Stimulated activated CD8-positive, alpha-beta memory T cell treated with anti-CD3 and anti-CD28 coated beads, Interleukin-7, amount 100 ng/mL, for 1 hour (primary cell): ENCODE data around the gene SHLD3.
"Not testable (repeated sequence)": the region's sequence is repeated elsewhere in the genome, so short reads cannot be mapped to it uniquely, and the experiment has no call there.

Experiments
- DNase-seq, 2 donors: peaks; one replicate each; pipeline ENCODE4 v3.0.0-alpha.2; 2020; ENCODE audit warnings: low read depth in 2 of 2

Gene SHLD3, protein sequence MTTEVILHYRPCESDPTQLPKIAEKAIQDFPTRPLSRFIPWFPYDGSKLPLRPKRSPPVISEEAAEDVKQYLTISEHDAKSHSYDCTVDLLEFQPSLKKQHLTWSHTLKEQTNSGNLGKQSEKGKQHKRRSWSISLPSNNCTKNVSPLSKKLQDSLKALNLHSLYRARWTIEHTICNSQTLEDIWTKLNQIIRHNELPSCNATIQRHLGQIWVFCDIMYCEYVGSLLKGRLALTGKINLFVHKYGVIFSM

DNA sequence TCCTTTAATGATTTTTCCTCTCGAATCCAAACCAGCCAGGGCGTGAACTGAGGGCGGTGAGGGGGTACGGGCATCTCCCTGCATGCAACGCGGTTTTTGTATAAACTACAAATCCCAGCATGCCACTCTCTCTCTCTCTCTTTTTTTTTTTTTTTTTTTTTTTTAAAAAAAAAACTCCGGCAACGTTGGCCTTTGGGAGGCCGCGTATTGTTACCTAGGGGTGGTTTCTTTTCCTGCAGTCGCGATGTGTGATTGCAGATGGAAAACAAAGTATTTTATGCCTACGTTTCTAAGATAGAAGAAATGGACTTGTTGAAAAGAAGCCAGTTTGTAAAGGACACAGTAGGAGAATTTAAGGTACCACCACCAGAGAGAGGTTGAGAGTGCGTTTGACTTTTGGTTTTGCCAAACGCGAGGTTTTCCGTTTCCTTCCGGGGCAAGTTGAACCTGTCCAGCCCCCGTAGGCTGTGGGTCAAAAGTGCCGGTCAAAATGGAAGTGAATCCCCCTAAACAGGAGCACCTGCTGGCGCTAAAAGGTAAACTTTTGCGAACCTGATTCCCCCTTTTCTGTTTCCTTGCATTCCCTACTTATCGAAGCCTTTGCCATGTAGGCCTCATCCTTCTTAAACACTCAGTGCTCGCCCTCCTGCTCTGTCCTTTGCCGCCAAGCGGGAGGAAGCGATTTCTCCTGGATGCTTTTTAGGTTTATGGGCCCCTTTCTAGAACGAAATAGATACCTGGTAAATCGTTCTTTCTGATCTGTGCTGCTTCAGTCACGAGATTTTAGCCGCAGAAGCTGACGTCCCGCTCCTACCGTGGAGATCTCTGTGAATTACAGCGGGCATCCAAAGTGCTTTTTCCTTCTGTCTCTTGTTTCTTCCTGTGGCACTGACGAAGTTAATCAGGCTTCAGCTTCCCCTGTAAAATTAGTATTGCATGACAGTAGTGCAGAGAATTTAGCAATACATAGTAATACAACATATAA is at the start of gene SHLD3, which contains the start of gene TRAPPC13:
SHLD3 (plus strand) TSS at position 457 of the 985 bp plus-strand sequence. CDS start 4,561 bp downstream, outside the sequence.
TRAPPC13 (plus strand) TSS at position 457 of the 985 bp plus-strand sequence; CDS start at position 491, 34 bp downstream.
- DNase-seq: peak; percentile 54 to 65

DNA sequence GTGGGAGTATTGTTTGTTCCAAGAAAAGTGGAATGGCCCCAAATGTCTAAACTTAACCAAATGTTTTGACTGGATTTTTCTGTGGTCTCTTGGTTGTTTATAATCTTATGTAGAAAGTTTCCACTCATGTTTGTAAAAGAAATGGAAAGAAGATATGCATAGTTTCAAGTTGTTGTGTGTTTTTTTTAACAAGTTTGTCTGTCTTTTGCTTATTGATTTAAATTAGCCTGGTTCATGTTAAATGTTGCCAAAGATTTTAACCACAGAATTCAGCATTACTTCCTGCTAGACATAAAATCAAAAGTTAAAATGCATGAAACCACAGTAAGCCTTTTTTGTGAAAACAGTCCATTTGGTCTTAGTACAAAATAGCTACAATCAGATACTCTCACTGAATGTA is 47.7 kb upstream of the SHLD3 start:
- DNase-seq: no peak

DNA sequence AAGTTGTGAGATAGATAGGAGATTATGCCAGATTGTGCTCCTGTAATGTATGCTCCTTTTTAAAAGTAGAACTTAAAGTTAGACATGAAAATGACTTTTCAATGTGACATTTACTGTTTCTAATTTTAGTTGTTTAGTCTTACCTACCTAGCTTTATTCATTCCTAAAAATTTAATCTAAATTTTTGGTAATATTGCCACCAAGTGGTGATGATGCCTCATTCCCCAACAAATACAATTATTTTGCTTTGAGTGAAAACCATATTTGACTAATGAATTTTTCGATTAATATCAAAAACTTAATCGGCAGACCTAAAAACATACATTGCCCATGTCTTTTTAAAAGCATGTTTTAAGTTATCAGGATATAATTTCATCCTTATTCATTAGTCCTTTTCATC is 36.1 kb upstream of the SHLD3 start:
- DNase-seq: no peak

DNA sequence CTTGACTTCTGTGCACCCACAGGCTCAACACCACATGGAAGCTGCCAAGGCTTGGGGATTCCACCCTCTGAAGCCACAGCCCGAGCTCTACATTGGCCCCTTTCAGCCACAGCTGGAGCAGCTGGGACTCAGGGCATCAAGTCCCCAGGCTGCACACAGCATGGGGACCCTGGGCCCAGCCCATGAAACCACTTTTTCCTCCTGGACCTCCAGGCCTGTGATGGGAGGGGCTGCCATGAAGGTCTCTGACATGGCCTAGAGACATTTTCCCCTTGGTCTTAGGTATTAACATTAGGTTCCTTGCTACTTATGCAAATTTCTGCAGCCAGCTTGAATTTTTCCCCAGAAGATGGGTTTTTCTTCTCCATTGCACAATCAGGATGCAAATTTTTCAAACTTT is 23.1 kb upstream of the SHLD3 start:
- not testable (repeated sequence) for DNase-seq

DNA sequence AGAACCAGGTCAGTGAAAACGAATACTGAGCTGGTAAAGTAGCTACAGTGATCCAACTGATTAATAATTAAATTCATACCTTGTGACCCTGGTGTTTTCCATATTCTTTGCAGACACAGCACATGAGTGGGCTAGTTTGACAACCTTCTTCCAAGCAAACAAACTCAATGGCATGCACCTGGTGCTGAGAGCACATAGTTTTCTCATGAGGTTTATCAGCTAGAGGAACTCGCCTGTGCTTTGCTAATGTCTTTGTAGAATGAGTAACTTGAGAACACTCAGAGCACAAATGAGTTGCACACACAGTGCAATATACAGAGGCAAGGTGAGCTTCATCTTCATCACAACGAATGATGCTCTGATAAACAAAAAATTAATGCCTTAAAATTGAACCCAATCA is 13.3 kb upstream of the SHLD3 start:
- no peak for DNase-seq

DNA sequence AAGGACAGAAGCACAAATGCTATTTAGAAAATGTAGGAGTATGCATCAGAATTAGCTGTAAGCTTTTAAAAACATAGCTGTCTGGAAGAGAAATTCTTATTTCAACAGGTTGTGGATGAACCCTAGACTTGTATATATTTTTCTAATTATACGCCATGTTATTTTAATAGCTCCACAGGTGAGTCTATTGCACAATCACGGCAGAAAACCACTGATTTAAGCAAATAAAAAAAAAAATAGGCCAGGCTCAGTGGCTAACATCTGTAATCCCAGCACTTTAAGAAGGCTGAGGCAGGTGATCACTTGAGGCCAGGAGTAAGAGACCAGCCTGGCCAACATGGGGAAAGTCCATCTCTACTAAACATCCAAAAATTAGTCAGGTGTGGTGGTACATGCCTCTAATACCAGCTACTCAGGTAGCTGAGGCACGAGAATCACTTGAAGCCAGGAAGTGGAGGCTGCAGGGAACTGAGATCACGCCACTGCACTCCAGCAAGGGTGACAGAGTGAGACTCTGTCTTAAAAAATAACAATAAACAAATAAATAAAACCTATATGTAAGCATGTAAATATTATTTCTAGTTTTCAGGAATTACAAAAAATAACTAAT is 12.4 kb upstream of the SHLD3 start:
- no peak for DNase-seq

DNA sequence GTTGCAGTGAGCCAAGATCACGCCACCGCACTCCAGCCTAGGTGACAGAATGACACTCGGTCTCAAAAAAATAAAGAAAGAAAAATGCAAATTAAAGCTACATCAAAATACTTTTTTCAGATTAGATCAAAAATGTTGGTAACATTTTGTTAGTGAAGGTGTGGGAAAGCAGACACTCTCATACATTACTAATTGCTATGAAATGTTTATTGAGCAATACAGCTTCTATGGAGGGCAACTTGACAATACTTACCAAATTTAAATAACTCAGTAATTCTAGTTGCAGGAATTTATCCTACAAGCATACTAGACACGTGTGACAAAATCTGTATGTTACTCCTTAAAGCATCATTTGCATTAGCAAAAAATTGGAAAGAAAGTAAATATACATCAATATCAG is 4.8 kb upstream of the SHLD3 start:
- no peak for DNase-seq

DNA sequence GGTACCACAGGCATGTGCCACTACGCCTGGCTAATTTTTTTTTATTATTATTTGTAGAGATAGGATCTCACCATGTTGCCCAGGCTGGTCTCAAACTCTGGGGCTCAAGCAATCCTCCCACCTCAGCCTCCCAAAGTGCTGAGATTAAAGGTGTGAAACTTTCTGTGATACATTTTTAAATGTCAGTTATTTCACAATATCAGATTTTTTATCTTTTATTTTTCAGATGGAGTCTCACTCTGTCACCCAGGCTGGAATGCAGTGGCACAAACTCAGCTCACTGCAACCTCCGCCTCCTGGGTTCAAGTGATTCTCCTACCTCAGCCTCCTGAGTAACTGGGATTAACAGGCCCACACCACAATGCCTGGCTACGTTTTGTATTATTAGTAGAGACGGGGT is 2.9 kb upstream of the SHLD3 start:
- not testable (repeated sequence) for DNase-seq

DNA sequence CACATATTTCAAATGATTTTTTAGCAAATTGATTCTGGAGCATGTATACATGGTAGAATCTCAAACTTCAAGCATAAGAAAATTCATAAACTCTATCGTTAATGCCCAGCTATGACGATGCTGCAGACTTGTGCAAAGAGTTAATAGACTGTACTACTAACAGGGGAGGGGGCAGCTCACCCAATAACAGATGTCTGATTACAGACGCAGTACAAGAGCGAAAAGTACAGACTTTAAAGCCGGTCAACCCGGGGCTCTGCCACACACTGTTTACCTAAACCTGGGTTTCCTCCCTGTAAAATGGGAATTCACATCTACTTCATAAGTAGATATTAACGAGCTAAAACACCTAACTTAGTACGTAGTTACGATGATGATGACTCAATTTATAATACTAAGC is 1.3 kb upstream of the SHLD3 start:
- no peak for DNase-seq

DNA sequence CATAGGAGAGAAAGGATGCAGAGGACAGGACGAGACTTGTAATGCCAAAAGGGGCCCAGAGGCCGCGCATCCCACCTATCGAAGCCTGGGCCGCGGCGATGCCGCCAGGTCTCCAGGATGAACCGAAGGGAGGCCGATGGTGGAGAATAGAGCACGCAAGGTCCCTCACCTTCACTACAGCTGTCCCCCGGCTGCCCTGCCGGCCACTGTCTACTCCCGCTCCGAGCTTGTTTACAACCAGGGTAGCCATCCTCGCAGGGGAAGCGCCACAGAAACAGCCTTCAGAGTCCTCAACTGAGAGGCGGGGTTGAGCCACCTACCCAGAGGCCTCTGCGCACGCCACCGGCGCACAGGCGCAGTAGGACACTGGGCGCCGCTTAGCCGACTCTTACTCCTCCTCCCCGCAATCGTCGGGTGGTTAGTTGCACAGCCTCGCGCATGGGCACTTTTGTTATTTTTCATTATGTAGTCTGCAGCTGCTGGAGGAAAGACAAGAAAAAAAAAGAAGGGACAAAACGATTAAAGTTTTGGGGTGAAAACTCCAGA is 729 bp upstream of the SHLD3 start, which contains the start of gene TRIM23:
TRIM23 (minus strand) TSS at position 309 of the 546 bp plus-strand sequence; CDS start at position 250, 59 bp downstream.
- peak; percentile 82 to 86 for DNase-seq

DNA sequence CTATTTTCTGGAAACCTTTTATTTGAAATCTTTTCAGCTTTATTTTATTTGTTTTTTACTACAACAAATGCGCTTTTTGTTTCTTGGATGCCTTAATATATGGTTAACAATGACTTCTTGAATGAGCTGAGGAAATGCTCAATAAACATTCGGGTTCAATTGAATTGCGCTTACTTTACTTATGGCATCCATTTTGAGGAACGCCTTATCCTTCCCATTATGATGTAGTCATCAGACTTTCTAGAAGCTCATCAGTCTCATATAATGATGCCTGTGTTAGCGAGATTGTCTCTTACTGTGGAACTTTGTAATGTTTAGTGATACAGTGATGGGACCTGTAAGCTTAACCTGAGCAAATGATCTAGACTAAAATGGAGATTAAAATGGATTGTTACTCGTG is 916 bp downstream of the SHLD3 start:
- DNase-seq: no peak

DNA sequence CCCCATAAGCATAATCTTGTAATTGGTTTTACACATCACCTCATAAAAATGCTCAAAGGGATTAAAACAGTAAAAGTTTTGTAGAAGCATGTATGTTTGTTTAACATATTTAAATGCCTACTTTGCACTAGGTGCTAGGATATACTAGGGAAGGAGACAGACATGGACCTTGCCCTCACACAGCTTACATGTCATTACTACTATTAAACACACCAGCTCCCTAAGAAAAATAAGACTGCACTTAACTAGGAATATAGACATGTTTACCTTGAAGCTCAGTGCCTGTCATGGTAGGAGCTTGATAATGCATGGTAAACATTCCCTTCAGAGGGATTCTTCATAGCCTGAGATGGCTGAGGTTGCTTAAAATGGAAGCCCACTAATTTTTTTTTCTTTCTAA is 6.2 kb downstream of the SHLD3 start:
- no peak for DNase-seq

DNA sequence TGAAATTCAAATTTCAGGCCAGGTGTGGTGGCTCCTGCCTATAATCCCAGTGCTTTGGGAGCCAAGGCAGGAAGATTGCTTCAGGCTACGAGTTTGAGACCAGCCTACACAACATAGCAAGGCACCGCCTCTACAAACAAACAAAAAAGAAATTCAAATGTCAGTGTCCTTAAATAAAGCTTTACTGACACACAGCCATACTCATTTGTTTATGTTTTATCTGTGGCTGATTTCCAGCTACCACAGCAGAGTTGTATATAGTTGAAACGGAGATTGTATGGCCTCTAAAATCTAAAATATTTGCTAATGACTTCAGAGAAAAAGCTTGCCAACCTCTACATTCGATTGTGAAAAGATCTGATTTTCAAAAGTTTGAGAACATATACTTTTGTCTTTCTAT is 15.4 kb downstream of the SHLD3 start:
- no peak for DNase-seq

DNA sequence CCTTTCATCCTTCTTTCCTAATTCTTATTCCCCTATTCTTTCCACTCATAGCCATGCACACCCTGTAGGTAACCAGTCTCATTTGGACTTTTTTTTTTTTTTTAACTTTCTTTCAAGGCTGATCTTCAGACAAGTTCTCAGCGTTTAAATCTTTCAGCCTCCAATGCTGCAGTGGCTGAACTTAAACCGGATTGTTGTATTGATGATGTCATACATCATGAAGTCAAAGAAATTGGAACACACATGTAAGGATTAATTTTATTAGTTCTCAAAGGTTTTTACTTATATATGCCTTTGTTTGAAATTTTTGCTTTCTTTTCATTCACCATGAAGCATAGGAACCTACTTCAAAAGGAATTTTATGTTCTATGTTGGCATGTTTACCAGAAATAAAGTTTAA is 22.1 kb downstream of the SHLD3 start:
- no peak for DNase-seq

DNA sequence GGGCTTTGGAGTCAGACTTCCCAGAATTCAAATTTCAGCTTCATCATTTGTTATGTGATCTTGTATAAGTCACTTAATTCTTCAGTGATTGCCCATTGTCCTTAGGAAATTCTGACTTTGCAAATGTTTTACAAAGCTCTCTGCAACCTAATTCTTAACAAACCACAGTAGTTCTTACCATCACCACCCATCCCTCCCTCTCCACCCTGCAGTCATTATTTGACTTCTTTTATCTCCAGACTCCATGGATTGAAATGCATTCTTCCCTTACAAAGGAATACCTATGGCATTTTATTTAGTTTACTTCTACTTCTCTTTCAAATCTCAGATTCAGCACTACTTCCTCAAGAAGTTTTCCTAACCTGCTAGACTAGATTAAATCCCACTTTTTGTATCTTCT is 23.1 kb downstream of the SHLD3 start:
- no peak for DNase-seq

DNA sequence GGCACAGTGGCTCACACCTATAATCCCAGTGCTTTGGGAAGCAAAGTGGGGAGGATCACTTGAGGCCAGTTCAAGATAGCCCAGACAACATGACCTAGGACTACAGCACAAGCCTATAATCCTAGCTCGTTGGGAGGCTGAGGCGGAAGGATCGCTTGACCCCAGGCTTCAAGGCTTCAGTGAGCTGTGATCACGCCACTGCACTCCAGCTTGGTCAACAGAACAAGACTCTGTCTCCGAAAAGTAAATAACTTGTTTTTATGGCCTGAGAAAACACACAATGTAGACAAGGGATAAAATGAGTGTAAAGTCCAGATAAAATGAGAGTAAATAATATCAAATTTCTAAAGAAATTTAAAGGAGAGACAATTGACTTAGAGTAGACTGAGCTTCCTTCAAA is 26.3 kb downstream of the SHLD3 start:
- DNase-seq: no peak

DNA sequence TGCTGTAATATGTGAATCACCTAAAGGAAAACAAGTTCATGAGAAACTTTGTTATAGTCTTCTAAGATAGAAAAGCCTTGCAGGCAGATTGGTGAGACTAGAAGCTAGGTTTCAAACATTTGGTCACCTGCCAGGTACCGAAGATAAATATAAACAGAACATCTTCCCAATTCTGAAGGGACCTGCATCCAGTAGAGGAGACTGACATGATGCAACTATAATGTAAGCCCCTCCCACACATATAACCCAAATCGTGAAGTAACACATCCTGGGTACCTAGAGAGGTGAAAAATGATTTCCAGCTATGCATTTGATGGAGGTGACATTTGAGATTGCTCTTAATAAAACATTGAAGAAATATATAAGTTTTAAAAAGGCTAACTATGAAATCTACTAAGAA is 29.9 kb downstream of the SHLD3 start:
- no peak for DNase-seq

DNA sequence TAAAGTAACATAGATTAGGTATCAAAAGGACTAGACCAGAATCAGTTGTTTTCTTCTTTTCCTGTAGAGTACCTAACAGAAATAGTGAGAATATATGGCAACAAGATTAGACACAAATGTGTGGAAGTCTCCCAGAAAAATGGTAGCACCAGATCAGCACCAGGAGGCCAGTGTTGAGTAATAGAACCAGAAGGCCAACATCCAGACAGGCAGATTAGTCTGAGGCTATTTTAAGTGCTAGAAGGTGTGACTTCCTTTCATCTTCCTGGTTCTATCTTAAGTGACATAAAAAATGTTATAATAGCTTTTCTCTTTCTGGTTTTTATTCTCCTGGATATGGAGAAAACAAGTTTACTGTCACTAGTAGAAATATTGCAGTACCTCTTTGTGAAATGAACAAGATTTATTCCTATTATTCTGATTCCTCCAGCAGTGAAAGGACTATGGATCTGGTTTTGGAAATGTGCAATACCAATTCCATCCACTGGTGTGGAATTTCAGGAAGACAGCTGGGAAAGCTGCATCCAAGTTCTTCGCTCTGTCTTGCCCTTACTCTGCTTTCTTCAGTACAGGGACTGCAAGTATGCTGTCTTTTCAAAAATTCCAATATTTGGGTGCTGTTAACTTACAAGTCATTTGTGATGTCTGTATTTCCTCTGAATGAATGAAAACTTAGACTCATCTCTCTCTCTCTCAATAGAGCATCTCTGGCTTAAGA is 39.1 kb downstream of the SHLD3 start:
- DNase-seq: no peak

DNA sequence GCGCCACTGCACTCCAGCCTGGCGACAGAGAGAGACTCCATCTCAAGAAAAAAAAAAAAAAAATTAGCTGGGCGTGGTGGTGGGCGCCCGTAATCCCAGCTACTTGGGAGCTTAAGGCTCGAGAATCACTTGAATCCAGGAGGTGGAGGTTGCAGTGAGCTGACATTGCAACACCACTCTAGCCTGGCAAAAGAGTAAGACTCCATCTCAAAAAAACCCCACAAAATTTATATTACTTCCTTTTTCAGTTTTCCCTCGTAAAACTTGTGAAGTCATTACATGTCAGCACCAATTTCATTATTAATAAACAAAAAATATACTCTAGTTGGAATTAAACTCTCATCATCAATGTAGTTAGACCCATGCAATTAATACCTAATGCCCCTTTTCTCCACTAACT is 43.9 kb downstream of the SHLD3 start:
- DNase-seq: no peak

DNA sequence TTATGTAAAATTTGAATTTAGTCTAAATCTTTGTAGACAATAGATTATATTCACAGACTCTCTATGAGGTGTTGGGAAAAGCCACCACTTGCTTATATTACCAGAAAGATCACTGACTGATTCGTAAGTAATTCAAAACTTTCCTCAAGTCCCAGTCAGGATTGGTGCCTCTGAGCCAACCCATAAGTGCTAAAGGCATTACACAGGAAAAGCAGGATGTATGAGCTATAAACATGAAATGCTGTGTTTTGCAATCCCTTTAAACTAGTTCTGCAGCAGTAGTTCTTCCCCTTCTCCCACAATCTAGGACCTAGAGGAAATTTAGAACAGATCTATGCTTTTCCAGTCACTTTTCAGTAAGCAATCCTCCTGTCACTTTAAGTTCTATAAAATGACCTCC is 48.0 kb downstream of the SHLD3 start:
- DNase-seq: no peak

DNA sequence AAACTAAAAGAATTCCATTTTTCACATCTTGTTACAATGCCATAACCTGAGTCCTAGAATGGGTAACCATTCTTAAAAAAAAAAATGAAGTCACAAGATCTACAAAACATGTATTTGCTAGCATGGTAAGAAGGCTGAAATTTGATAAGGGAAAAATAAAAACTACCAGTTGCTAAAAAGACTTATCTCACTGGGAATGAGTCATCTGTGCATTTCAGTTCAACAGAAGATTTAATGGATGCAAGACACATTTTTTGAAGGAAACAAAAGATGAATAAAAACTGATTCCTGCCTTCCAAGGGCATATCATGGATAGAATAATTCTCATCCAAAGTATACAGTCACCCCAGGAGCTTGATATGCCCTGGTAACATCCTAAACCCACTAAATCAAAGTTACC is 49.9 kb downstream of the SHLD3 start:
- DNase-seq: no peak
